GM12874 (cell line): ENCODE measurements around the gene FADS1.

Experiments used
- CTCF ChIP-seq: IDR thresholded peaks from 2 replicates; pipeline ENCODE4 v1.5.1; 2011; ENCODE audit warnings: low read depth, mild to moderate bottlenecking, control low read depth, low read length, moderate library complexity; ENCODE audit not compliant: insufficient read depth

The FADS1 gene

DNA sequence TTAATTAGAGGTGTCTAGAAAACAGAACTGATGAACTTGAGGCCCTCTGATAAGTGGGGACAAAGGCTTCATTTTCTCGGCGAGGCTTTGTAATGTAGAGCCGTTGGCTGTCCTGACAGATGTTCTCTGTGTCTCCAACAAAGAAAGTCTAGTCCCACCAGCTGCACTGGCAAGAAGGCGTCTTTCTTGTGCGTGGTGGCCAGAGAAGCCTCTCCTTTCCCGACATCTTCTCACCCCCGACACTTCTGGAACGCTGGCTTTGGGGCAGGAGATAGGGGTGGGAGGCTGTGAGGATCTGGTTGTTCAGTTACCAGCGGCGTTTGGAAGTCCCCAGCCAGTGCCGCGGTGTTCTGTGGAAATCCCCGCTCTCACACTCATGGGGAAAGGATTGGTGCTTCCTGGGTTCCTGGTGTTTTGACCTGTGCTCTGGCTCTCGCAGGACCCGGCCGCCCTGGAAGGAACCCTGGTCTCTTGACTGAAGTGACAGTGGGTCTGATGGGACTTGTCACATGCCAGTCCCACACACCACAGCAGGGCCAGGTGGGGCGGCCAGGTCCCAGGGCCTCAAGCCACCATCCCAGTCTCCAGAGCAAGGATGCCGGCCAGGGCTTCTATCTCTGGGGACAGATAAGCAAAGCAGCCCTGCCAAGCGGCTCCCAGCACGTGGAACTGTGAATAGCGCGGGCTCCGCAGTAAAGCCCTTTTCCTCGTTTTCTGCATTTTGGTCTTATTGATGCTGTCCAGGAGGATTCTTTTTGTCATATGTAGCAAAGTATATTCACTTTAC is 34.5 kb upstream of the FADS1 start:
- TF ChIP-seq CTCF: no peak

GRCh38 chr11:61850687-61851086 is 33.9 kb upstream of the FADS1 start:
- TF ChIP-seq CTCF: no peak

DNA sequence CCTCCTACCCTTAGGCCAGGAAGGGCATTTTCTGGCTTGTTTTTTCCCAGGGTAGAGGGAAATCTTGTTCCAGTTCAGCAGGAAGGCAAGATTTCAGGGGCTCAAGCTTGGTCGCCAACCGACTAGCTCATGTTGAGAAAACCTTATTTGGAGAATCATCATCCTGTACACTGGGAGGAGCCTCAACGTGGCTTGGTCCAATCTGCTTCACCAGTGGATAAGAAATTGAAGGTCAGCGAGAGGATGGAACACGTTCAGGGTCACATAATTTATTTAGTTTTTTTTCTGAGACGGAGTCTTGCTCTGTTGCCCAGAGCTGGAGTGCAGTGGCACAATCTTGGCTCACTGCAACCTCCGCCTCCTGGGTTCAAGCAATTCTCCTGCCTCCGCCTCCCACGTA is 31.8 kb upstream of the FADS1 start:
- TF ChIP-seq CTCF: no peak

GRCh38 chr11:61847914-61848581 is 31.2 kb upstream of the FADS1 start:
- no peak for TF ChIP-seq CTCF

DNA sequence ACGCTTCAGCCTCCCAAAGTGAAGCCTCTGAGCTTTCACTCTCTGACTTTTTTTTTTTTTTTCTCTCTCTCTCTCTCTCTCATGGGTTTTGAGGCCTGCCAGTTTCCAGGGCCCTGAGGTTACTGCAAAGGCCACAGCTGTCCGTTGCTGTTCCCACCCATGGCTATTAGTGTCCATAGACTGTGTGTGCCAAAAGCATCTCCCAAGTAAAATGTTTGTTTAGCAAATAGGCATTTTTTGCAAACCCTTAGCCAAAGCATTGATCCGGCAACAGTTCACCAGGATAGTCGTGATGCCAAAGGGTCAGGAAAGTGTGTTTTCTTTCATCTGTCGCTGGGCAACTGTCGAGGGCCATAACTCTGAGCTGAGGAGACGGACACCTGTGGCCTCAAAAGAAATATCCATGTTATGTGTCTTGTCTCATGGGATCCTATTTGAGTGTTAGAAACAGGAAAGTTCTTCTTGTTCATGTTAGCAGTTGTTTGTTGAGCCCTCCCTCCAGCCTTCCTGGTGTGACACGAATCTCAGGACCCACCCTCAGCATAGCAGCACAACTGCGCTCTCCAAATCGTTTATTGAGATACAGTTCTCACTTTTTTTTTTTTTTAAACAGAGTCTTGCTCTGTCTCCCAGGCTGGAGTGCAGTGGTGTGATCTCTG is 29.7 kb upstream of the FADS1 start:
- TF ChIP-seq CTCF: no peak

DNA sequence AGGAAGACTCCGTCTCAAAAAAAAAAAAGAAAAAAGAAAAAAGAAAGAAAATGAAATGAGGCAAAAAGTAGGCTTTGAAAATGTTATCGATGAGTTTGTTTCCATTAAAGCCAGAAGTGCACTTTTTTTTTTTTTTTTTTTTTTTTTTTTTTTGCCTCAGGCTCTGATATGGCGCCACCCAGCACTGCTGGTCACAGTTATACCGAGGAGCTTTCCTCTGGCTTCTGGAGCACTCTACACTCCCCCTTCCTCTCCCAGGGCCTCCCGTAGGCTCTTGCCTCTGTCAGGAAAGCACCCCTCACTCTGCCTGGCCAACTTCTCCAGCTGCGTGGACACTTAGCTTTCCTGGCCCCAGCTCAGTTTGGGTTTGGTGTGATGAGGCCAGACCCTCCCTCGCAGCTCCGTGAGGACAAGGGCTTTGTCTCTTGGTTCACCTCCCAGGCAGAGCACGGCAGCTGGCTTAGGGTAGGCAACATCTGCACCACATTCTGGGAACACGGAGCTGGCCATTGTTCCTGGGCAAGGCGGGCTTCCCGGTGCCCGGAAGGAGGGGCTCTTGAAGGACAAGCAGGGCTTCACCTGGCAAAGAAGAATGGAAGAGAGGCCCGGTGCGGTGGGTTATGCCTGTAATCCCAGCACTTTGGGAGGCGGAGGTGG is 28.2 kb upstream of the FADS1 start:
- TF ChIP-seq CTCF: no peak

DNA sequence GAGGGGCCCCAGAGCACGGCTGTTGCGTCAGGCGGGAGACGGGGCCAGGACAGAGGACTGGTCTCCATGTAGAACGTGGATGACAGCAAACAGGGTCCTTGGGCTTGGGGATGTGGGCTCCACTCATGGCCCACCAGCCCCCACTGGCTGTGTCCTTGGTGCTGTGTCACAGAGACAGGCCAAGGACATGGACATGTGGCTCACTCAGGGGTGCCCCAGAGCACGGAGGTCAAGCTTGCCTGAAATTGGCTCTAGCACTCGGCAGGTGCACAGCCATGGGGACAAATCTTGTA is 25.7 kb upstream of the FADS1 start:
- no peak for TF ChIP-seq CTCF
